HepG2 (cell line): Measurements from ENCODE around the gene KMT2B. TPM values are rescaled to one million over a fixed set of nuclear protein-coding genes. Genes with fewer than 3 reads are reported as not detected.

Experiments
- ATF2 ChIP-seq: sonication (generic); formaldehyde crosslinking; IDR thresholded peaks from 2 replicates; pipeline ENCODE4 v1.4.0; 2020; ENCODE audit warnings: missing genetic modification reagents
- BRD4 ChIP-seq: sonication (generic); formaldehyde crosslinking; IDR thresholded peaks from 2 replicates; pipeline ENCODE4 v1.4.0; 2020; ENCODE audit warnings: missing genetic modification reagents
- CENPT ChIP-seq: sonication (generic); formaldehyde crosslinking; IDR thresholded peaks from 2 replicates; pipeline ENCODE4 v1.8.0; 2022; ENCODE audit warnings: low read depth, mild to moderate bottlenecking, moderate library complexity, missing genetic modification reagents
- CREB1 ChIP-seq, 2 experiments: fragments of 450-650 bp in 1 of 2; IDR thresholded peaks; 2 replicates each; pipeline ENCODE4 v1.6.1; 2016 to 2017; ENCODE audit warnings: control low read depth in 1 of 2, mild to moderate bottlenecking in 1 of 2, missing compliant biosample characterization in 1 of 2, missing genetic modification characterization in 1 of 2
- ELK4 ChIP-seq: sonication (generic); formaldehyde crosslinking; IDR thresholded peaks from 2 replicates; pipeline ENCODE4 v1.9.0; 2021; ENCODE audit warnings: missing genetic modification reagents, borderline replicate concordance
- HOXA3 ChIP-seq: sonication (generic); formaldehyde crosslinking; IDR thresholded peaks from 2 replicates; pipeline ENCODE4 v1.5.0; 2020; ENCODE audit warnings: missing genetic modification reagents
- HOXA5 ChIP-seq: sonication (generic); formaldehyde crosslinking; IDR thresholded peaks from 2 replicates; pipeline ENCODE4 v1.4.0; 2020; ENCODE audit warnings: missing genetic modification reagents
- HOXD1 ChIP-seq: sonication (generic); formaldehyde crosslinking; IDR thresholded peaks from 2 replicates; pipeline ENCODE4 v1.5.0; 2020; ENCODE audit warnings: missing genetic modification reagents
- KDM5A ChIP-seq: fragments of 200-600 bp; sonication (generic); IDR thresholded peaks from 2 replicates; pipeline ENCODE4 v1.7.0; 2018; ENCODE audit warnings: antibody characterized with exemption, mild to moderate bottlenecking, low read length, borderline replicate concordance
- NCOA1 ChIP-seq: sonication (generic); formaldehyde crosslinking; IDR thresholded peaks from 2 replicates; pipeline ENCODE4 v1.9.0; 2021; ENCODE audit warnings: missing genetic modification reagents
- NR2F1 ChIP-seq, 2 experiments: fragments of 450-650 bp in 1 of 2; formaldehyde crosslinking in 1 of 2; IDR thresholded peaks; 2 replicates each; pipeline versions ENCODE4 v1.5.0 to v1.6.1; 2016 to 2020; ENCODE audit warnings: mild to moderate bottlenecking in 1 of 2, missing compliant biosample characterization in 1 of 2, missing genetic modification reagents in 1 of 2, moderate library complexity in 1 of 2
- PHF20 ChIP-seq: sonication (generic); formaldehyde crosslinking; IDR thresholded peaks from 2 replicates; pipeline ENCODE4 v1.5.0; 2020; ENCODE audit warnings: mild to moderate bottlenecking, missing genetic modification reagents
- RAD21 ChIP-seq: fragments of 450-650 bp; formaldehyde crosslinking; IDR thresholded peaks from 2 replicates; pipeline ENCODE4 v1.5.0; 2020; ENCODE audit warnings: mild to moderate bottlenecking
- THAP8 ChIP-seq: sonication (generic); formaldehyde crosslinking; IDR thresholded peaks from 2 replicates; pipeline ENCODE4 v1.5.1; 2020; ENCODE audit warnings: missing genetic modification reagents, mild to moderate bottlenecking, borderline replicate concordance
- ZBTB3 ChIP-seq: sonication (generic); formaldehyde crosslinking; IDR thresholded peaks from 2 replicates; pipeline ENCODE4 v1.4.0; 2020; ENCODE audit warnings: low read depth, mild to moderate bottlenecking, moderate library complexity, missing genetic modification reagents, borderline replicate concordance
- ZFYVE20 ChIP-seq: sonication (generic); formaldehyde crosslinking; IDR thresholded peaks from 2 replicates; pipeline ENCODE4 v1.8.0; 2023; ENCODE audit warnings: low read depth, mild to moderate bottlenecking, moderate library complexity, missing genetic modification reagents, borderline replicate concordance
- ZMAT3 ChIP-seq: sonication (generic); formaldehyde crosslinking; conservative IDR thresholded peaks from 2 replicates; pipeline ENCODE4 v1.7.0; 2021; ENCODE audit warnings: missing genetic modification reagents
- ZNF143 ChIP-seq: sonication (generic); formaldehyde crosslinking; IDR thresholded peaks from 2 replicates; pipeline ENCODE4 v1.4.0; 2020; ENCODE audit warnings: missing genetic modification reagents
- ZNF256 ChIP-seq: sonication (generic); formaldehyde crosslinking; conservative IDR thresholded peaks from 2 replicates; pipeline ENCODE4 v1.4.0; 2020; ENCODE audit warnings: missing genetic modification reagents
- ZNF337 ChIP-seq: sonication (generic); formaldehyde crosslinking; IDR thresholded peaks from 2 replicates; pipeline ENCODE4 v1.5.1; 2020; ENCODE audit warnings: missing genetic modification reagents, low read depth, mild to moderate bottlenecking, borderline replicate concordance
- ZNF383 ChIP-seq: sonication (generic); formaldehyde crosslinking; IDR thresholded peaks from 2 replicates; pipeline ENCODE4 v1.4.0; 2020; ENCODE audit warnings: missing genetic modification reagents, mild to moderate bottlenecking, borderline replicate concordance
- ZNF441 ChIP-seq: sonication (generic); formaldehyde crosslinking; IDR thresholded peaks from 2 replicates; pipeline ENCODE4 v1.7.0; 2021; ENCODE audit warnings: missing genetic modification reagents, borderline replicate concordance
- ZNF644 ChIP-seq: IDR thresholded peaks from 2 replicates; pipeline ENCODE4 v1.6.1; 2016; ENCODE audit warnings: low read depth
- ZNF709 ChIP-seq: sonication (generic); formaldehyde crosslinking; IDR thresholded peaks from 2 replicates; pipeline ENCODE4 v1.5.0; 2020; ENCODE audit warnings: mild to moderate bottlenecking, missing genetic modification reagents
- ZNF772 ChIP-seq: sonication (generic); formaldehyde crosslinking; IDR thresholded peaks from 2 replicates; pipeline ENCODE4 v1.5.0; 2020; ENCODE audit warnings: mild to moderate bottlenecking, missing genetic modification reagents
- ZNF777 ChIP-seq: sonication (generic); formaldehyde crosslinking; IDR thresholded peaks from 2 replicates; pipeline ENCODE4 v1.4.0; 2020; ENCODE audit warnings: missing genetic modification reagents
- ZNF841 ChIP-seq: sonication (generic); formaldehyde crosslinking; IDR thresholded peaks from 2 replicates; pipeline ENCODE4 v1.8.1; 2023; ENCODE audit warnings: missing genetic modification reagents, borderline replicate concordance
- polyA plus RNA-seq, 8 experiments: library from polyadenylated mRNA; depleted of rRNA in 3 of 8; stranded (reverse) in 7 of 8; unstranded in 1 of 8; fragments of >200 nt; fragmentation: Illumina TruSeq in 4 of 8; extraction: Trizol in 4 of 8; gene quantifications; 2 replicates each; pipeline versions ENCODE4 v1.2.1 to v1.2.3, GENCODE V29; 2011 to 2016; ENCODE audit warnings: low read depth in 4 of 8, missing spikeins in 1 of 8, mixed read lengths in 1 of 8; ENCODE audit not compliant: insufficient read depth in 1 of 8
- total RNA-seq, 5 experiments: library from RNA; depleted of rRNA; stranded (reverse); fragments of >200 nt; fragmentation: Illumina TruSeq; extraction: Trizol; gene quantifications; 2 replicates each; pipeline ENCODE4 v1.2.3, GENCODE V29; 2016; ENCODE audit warnings: low read depth in 1 of 5

Gene KMT2B
- total and polyA plus RNA-seq, 2 of the 13 experiments (the other 11 are each of a cell fraction or from before 2014, with no cell fraction given) = 6.2 to 16.9 TPM

GRCh38 chr19:35716801-35717664 is 770 bp upstream of the KMT2B start (continued):
- TF ChIP-seq KDM5A = peak; percentile 81
- peak; percentile 16; the same call in 1 of the 2 replicates for TF ChIP-seq ZNF772 (CRISPR knock-in tag)
- TF ChIP-seq HOXD1 = peak; percentile 56
- TF ChIP-seq ZNF143 (CRISPR knock-in tag) = peak; percentile 95
- no peak for TF ChIP-seq ZNF337 (CRISPR knock-in tag)
- TF ChIP-seq ZNF709 (CRISPR knock-in tag) = peak; percentile 41; the same call in 1 of the 2 replicates
- no peak for TF ChIP-seq CENPT
- TF ChIP-seq NCOA1 = 0 out of 2 replicates have a peak, but pooled peaks have one; percentile 22
- peak; percentile 96 for TF ChIP-seq ZNF441 (CRISPR knock-in tag)
- TF ChIP-seq ZNF777 = peak; percentile 64; the same call in 1 of the 2 replicates
- peak; percentile 7 to 28; a peak in 1 of 4 replicates for TF ChIP-seq NR2F1 (CRISPR knock-in tag; IDR thresholded peaks at IDR 0.05)
- TF ChIP-seq ATF2 (CRISPR knock-in tag) = no peak
- peak; percentile 45; the same call in 1 of the 2 replicates for TF ChIP-seq ZNF644
- 0 out of 2 replicates have a peak, but pooled peaks have one; percentile 3 for TF ChIP-seq ZBTB3
- TF ChIP-seq RAD21 (CRISPR knock-in tag) = peak; percentile 96
- TF ChIP-seq PHF20 = peak; percentile 54
- TF ChIP-seq ZMAT3 (CRISPR knock-in tag) = peak; percentile 56; the same call in 1 of the 2 replicates
- peak; percentile 82; the same call in 1 of the 2 replicates for TF ChIP-seq ZNF383 (CRISPR knock-in tag)
- peak; percentile 76; the same call in 1 of the 2 replicates for TF ChIP-seq BRD4
- TF ChIP-seq ZNF841 (CRISPR knock-in tag) = no peak
- TF ChIP-seq HOXA5 = 0 out of 2 replicates have a peak, but pooled peaks have one; percentile 28
- TF ChIP-seq ZNF256 = no peak; the same call in 1 of the 2 replicates
- TF ChIP-seq ELK4 (CRISPR knock-in tag) = no peak
- peak; percentile 55; the same call in 1 of the 2 replicates for TF ChIP-seq HOXA3 (CRISPR knock-in tag)
- TF ChIP-seq CREB1 (IDR thresholded peaks at IDR 0.05) = no peak
- peak; percentile 92 for TF ChIP-seq CREB1 (CRISPR knock-in tag; IDR thresholded peaks at IDR 0.05)
- no peak for TF ChIP-seq ZFYVE20
- TF ChIP-seq THAP8 (CRISPR knock-in tag) = 0 out of 2 replicates have a peak, but pooled peaks have one; percentile 22
